HuH-7 (cell line): Measurements from ENCODE around the gene ADARB1.

Experiments used
- DNase-seq: peaks from one replicate; pipeline ENCODE4 v3.0.0; 2011; ENCODE audit warnings: low spot score

The ADARB1 gene

DNA sequence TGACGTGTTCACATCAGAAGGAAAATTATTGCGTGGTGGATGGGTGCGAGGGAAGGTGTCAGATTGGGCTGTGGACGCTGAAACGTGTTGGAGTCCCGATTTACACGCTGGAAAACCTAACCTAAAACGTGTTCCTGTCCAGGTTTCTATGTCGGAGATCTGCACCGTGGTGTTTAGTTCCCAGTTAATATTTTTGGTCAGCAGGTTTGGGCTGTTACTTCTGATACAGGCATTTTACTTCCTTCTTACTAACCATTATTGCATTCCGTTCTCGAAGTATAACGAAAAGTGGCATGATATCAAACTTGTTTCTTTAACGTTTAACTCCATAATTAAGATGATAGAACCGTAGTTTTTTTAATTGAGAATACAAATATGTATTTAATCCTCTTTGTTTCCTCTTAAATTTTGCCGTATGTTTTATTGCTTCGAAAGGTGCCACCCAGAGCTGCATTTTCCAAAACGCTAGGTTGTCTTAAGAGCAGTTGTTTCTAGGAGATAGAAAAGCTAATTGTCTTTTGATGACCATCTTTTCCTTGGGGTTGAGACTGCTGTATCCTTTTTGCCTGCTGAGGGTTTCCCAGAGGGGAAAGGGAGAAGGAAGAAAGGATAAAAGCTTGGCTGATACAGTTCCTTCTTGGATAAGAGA is 1.3 kb downstream of the ADARB1 start:
- no peak for DNase-seq

DNA sequence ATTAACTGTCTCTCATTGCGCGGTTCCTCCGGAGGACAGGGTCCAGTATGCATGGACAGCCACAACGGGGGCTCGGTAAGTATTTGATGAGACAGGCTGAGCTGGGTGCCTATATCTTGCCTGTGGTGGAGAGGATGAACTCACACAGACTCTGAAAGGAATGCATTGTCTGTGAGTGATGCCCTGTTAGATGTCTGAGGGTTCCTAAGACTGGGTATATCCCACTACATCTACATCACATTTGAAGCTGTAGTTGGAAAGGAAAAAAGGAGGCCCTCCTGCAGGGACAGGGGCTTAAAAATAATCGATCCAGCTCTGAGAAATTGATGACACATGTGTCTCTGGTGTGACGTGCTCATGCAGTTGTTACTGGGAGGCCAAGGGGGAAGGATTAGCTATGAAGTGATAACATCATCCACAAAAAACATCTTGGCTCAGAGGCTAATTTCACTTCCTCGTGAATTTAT is 1.9 kb downstream of the ADARB1 start:
- DNase-seq = no peak

DNA sequence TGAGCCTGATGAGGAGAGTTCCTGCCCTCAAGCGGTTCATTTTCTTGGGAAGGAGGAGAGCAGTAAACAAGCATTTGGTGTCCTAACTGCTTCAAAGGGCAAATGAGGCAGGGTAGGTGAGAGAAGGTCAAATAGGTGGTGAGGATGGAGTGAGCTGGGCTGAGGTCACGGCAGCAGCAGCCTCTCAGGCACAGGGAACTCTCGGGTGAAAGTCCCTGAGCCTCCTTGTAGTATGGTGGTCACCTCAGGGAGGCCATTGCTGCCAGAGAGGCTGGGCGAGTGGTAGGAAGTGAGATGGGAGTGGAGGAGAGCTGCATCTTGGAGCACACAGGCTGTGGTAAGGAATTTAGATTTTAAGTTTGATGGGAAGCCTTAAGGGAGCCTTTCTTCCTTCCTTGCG is 4.0 kb downstream of the ADARB1 start:
- no peak for DNase-seq

DNA sequence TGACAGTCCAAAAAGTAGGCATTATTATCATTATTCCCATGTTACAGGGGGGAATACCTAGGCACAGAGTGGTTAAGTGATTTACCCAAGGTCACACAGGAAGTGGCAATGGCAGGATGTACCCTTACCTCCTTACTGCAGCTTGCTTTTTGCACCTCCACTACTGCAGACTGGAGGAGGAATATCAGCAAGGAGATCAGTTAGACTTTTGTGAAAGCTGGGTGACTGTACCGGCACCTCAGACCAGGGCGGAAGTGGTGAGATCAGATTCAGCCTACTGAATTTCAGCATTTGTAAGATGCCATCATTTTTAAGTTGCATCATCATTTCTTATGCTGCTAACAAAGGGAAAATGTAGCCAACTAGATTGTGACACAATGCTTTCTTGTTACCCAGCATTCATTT is 4.5 kb downstream of the ADARB1 start:
- DNase-seq = no peak

DNA sequence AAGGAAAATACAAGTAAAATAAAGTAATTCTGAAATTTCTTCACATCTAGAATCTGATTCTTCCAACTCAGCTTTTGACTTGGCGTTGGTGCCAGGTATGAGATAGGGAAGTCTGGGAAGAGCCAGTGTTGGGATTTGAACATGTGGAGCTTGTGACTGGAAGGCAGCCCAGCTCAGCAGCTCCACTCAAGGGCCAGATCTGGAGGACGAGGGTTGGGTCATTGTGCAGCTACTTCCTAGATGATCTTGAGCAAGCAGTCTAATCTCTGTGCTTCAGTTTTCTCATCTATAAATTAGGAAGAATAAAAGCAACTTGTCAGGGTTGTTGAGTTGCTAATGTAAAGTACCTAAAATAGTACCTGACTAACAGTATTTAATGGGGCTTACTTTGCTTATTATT is 5.0 kb downstream of the ADARB1 start:
- no peak for DNase-seq

DNA sequence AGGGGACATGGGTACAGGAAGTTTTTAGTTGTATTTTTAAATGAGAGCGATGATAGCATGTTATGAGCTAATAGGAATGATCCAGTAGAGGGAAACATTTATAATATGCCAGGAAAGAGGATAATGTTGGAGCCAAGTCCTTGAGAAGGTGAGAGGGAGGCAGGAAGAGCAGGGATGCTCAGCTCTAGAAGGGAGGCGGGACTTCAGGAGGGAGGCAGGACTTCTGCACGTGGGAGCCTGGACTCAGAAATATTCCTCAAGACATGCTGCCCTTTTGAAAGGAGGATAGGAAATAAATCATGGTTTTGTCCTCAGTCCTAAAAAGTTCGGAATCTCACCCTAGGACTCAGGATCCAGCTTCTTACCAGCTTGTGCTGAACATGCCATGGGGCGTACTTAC is 5.9 kb downstream of the ADARB1 start:
- DNase-seq = no peak

DNA sequence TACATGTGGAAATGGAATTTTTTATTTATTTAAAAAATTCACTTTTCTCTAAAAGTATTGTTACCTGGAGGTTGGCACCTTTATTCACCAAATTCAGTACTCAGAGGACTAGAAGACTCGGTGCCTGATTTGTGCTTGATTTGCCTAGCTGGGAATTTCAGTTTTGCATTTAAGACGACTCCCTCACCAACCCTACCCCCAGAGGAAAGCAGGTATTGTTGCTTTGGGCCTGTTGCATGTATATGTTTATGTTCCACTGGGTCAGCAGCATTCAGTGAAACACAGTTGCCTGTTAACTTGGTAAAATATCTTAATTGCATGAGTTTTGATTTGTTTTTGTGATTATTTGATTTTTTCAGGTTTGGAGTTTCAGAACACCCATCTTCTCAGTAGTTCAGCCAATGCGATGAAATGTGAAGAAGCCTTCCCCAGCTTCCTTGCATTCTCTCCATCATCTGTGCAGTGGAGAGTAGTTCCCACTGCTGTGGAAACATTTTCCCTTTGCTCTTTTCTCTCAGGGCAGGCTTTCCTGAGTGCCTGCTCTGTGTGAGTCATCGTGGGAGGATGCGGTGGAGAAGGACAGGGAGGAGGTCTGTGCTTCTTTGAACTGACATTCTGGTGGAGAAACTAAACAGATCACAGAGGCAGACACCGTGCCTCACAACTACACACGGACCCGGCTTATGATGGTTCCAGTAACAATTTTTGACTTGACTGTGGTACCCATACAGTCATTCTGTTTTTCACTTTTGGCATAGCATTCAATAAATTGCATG is 6.4 kb downstream of the ADARB1 start:
- no peak for DNase-seq

DNA sequence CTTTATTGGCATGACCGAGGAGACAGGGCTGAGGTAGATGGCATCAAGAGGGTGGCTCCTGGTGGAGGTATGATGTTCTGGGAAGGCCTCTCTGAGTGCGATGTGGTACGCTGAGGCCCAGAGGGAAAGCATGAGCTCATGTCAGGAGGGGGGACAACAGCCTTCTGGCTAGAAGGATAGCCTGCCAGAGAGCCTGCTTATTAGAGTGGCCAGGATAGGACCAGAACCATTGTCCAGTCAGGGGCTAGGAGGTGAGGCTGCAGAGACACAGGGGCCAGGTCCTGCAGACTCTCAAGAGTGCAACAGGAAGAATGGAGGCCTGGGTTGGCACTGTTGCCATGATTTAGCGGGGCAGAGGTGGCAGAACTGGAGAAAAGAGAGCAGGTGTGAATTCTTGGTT is 7.3 kb downstream of the ADARB1 start:
- no peak for DNase-seq

DNA sequence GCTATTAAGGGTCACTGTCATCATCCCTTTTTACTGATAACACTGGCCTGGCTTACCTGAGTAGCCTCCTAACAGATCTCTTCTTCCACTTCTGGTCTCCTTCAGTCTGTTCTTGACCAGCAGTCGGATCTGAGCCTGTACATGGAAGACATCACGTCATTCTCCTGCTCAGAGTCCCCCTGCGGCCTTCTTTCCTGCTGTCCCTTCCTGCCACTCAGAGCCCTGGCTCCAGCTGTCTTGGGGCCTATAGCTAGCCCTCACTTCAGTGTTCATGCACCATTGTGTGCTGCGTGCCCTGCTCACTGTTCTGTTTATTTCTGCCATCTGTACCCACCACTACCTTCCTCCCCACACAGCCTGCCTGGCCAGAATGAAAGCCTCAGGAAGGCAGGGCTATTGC is 8.4 kb downstream of the ADARB1 start:
- no peak for DNase-seq

DNA sequence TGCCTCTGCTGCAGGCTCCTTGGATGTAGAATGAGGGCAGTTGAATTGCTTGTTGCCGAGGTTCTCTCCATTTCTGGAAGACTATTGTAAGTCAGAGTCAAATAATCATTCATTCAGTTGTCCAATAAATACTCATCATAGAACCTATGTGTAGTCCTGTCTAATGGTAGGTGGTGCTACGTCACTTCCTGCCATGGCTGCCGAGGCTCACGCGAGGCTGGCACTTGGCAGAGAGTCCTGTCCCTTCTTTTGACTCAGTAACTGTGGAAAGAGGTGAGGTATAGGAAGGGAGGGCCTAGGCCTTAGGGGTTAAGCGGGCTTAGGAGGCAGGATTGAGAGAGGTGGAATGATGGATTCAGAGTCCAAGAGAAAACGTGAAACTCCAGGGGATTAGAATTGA is 9.7 kb downstream of the ADARB1 start:
- DNase-seq = no peak

DNA sequence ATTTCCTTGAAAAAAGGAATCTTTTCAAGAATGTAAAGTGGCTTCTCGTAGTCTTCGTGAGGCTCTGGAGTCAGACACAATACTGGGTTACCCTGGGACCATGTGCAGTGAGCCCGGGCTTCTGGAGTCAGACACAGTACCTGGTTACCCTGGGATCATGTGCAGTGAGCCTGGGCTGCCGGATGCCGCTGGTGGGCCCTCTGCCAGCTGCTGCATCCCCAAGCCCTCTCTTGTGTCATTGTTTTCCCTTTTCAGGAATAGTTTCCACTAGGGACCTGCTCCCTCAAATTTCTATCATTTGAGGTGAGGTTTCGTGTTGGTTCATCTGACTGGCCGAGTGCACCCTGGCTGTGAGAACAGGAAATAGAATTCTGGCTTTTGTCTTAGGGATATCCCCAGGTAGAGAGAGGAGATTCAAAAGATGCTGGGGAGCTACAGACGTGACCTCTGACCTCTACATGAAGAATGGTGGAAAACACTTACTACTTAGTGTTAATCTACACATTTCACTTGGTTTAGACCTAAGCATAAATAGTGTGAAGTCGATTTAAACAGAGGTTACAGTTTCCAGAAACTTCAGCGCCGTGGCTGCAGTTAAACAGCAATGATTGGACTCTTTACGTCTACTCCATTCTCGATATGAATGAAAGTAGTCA is 10.6 kb downstream of the ADARB1 start:
- no peak for DNase-seq

DNA sequence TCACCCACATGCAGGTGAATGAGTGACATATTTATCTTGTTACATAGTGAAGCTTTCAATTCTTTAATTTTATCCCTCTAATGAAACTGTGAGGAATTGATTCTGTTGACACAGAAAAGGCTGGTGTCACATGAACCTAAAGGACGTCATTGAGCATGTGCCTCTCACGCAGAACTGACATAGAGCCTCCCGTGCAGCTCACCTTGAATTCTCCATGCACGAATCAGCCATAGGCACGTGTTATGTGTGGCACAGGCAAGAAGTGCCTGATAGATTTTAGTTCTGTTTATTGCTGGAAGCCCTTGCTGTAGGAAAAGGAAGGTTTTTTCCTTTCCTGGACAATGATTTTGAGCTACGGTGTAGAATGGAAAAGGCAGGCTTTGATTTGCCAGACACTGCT is 11.3 kb downstream of the ADARB1 start:
- DNase-seq = no peak

DNA sequence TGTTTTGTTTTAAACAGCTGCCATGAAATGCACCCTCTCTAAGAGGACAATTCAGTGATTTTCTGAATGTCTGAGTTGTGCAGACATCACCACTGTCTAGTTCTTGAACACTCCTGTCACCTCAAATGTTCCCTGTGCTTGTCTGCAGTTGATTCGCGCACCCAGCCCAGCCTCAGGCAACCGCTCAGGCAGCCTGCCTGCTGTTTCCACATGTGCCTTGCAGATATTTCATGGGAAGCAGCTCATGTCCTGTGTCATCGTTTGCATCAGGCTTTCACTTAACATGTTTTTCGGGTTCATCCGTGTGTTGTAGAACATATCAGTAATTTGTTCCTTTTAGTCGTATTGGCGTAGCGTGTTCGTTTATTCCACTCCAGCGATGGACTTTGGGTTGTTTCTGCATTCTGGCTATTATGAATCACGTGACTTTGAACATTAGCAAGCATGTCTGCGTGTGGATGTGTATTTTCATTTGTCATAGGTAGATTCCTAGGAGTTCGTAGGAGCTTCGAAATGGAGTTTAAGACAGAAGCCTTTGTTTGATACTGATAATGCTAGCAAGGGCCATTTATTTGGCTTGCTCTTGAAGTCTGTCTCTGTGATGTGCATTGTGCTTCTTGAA is 12.1 kb downstream of the ADARB1 start:
- no peak for DNase-seq

DNA sequence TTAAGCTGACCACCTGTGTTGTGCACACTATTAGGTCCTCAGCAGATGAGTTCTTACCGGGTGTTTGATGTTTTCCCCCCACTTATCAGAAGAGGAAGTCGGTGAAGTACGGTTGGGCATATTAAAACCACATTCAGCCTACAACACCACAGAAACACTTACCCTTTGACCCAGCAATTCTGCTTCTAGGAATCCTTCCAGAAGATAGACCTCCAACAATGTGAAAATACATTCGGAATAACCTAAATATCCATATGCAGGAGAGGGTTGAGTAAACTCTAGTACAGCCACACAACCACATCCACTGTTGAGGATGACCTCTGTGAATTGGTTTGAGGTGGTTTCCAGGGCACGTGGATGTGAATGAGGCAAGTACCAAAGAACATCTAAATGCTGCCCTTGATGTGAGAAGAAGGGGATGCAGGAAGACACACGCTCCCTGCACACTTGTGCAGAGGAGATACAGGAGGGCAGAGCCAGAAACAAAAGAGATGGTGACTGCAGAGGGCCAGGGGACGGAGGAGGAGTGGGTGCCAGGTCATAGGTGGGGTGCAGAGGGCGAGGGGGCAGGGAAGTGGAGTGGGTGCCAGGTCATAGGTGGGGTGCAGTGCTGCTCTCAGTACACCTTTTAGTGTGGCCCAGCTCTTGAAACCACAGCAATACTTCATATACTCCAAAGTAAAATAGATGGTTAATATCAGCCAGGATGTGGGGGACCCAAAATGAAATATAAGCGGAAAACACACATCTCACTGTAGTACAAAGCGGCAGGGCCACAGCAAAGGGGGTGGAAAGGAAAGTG is 12.8 kb downstream of the ADARB1 start:
- DNase-seq = no peak

DNA sequence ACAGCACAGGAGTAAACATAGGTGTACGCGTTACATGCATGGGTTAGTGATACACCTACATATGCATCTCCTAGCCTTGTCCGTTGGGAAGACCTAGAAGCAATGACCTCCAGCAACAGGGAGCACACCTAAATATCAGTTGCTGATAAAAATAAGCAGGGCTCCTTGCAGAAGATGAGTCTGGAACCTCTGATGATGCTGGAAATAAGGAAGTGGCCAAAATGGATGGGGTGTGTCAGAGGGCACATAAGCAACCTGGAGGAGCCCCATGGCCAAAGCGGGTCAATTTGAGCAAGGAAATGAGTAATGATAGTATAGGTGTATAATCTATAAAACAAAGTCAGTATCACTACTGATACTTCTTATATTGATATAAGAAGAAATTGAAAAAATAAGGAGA is 13.7 kb downstream of the ADARB1 start:
- no peak for DNase-seq

DNA sequence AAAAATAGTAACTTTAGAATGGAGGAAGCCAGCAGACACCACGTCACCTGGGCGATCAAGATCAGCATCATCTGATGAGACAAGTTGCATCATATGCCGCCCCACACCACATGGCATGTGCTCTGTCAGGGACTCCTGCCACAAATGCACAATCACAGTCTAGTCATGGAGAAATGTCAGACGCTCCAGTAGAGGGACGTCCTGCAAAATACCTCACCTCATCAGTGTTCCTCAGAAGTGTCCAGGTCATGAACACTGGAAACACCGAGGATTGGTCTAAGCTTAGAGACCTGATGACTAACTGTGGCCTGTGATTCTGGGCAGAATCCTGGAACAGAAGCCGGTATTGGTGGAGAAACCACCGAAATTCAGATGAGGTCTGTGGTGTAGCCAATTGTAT is 14.3 kb downstream of the ADARB1 start:
- no peak for DNase-seq

DNA sequence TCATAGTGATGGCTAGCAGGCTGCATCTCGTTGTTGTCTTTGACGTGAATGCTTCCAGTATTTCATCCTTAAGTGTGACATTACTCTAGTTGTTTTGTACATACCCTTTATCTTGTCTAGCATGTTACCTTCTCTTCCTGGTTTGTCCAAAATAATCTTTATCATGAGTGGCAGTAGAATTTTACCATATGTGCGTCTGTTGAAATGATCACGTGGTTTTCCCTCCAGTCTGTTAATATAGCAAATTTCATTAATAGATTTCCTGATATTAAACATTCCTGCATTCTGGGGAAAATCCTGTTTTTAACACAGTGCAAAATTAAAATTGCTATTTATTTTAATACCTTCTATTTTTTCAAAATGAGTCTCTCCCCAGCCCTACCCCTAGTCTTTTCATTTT is 15.6 kb downstream of the ADARB1 start:
- no peak for DNase-seq

DNA sequence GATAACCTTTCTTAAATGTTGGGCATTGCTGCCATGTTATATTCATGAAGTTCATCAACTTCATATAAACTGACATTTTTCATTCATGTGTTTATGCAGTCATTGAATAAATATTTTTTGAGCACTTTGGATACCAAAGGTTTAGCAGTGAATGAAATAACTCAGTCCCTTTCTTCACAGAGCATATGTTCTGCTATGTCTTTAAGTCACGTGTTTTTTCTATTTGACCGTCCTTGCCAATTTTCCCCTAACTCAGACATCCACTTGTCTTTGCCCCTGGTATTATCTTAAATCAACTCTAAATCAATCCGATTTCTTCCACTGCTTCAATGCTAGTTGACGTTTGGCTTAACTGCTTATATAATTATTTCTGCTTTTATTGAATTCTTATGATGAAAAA is 16.6 kb downstream of the ADARB1 start:
- DNase-seq = no peak

DNA sequence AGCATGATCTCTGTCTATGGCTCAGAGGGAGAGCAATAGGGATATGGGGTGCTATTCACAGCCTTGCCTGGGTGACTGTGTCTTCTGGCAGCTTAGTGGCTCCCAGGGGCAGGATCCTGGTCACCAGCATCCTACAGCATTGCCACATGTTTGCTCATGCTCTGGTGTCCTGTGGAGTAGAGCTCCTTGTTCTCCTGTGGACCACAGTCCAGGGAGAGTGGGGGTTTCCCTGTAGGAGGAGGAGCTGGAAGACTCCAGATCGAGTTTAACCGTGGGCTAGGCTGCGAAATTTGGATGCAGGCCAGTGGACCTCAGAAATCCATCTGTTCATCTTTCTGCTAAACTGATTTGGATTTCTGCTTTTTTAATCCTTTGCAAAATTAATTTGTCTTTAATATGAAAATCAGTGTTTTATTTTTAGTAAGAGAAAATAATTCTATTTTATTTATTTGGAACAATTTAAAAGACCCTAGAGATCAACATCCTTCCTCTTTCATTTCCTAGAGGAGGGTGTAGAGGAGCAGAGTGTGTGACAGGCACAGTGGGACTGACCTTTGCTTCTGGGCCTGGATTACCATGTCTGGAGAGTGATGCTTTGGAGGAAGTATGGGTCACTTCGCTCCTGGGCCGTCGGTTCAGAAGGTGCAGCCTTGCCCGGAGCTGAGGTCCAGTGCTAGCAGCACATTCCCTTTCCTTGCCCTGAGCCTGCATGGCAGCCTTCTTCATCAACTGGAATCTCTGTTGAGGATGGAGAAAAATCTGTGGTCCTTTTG is 17.4 kb downstream of the ADARB1 start:
- DNase-seq = no peak

DNA sequence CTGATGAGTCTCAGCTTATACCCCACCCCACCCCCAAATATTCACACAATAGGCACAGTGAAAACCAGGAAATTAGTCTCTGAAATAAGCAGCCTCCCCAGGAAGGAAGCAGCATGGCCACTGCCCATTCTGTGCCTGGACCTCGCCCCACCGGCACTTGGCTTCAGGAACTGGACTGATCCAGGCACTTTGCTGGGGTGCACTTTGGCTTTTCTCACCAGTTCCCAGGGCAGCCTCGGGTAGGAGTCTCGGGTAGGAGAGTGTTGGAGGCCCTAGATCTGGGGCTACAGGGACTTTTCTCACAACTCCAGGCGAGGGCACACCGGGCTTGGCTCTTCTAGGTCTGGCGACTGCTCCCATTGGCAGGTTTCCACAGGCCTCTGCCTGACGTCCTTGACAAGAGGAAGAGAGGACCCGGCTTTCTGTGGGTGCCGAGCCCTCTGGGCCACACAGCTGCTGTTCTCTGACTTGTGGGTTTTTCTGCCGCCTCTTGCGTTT is 18.7 kb downstream of the ADARB1 start:
- DNase-seq = no peak

DNA sequence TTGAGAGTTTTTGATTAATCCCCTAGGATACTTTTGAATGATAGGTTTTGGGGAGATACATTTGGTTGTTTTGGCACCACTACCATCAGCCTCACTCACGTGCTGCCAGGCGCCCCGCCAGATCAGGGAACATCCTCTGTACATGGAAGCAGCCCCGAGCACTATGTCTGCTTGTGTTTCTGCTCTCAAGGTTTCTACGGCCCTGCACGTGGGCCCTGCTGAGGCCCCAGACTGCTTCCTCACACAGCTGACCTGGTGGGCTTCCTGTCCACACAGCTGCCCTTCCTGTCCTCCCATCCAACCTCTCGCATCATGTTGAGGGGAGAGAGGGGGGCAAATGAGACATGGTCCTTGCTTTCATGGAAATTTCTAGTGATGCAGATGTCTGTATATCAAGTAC is 20.0 kb downstream of the ADARB1 start:
- DNase-seq = no peak
